Placental epithelial cell (primary cell): ENCODE data around the gene SLC39A2. TPM values are rescaled to one million over a fixed set of nuclear protein-coding genes. Genes with fewer than 3 reads are reported as not detected.

ENCODE experiments used
- small RNA-seq: library from RNA; depleted of rRNA; stranded (forward); fragments of <200 nt; gene quantifications from one replicate; pipeline ENCODE3, GENCODE V24; 2012
- total RNA-seq: library from RNA; depleted of rRNA; stranded (reverse); fragments of >200 nt; gene quantifications from 2 replicates; pipeline ENCODE4 v1.2.3, GENCODE V29; 2012

Gene SLC39A2
- total RNA-seq = 1.4 and 3.9 TPM in 2 replicates

GRCh38 chr14:20998674-20999366 lies at the start of gene SLC39A2:
TSS of gene SLC39A2 (plus strand) at chr14:20999293. CDS start at chr14:20999447, 154 bp downstream.

GRCh38 chr14:20954736-20955537 lies 44.2 kb upstream of the SLC39A2 start, which contains the start of gene RNASE2:
TSS of gene RNASE2 (plus strand) at chr14:20955487. CDS start at chr14:20955772, 285 bp downstream.

GRCh38 chr14:20989787-20990600 lies 9.1 kb upstream of the SLC39A2 start, which contains the start of gene METTL17:
TSS of gene METTL17 (plus strand) at chr14:20989980. CDS start at chr14:20990003, 23 bp downstream.

GRCh38 chr14:21024585-21025370 lies 25.7 kb downstream of the SLC39A2 start, which contains the start of gene NDRG2:
TSS of gene NDRG2 (minus strand) at chr14:21025061. CDS start at chr14:21023315, 1,746 bp downstream.

GRCh38 chr14:21029917-21030316 lies 30.8 kb downstream of the SLC39A2 start, which contains the start of gene TPPP2:
TSS of gene TPPP2 (plus strand) at chr14:21030217. CDS start at chr14:21030582, 365 bp downstream.

GRCh38 chr14:21034707-21035106 lies 35.6 kb downstream of the SLC39A2 start, which contains the start of gene RNASE13:
TSS of gene RNASE13 (minus strand) at chr14:21034807. CDS start at chr14:21034288, 519 bp downstream.

GRCh38 chr14:21041676-21042433 lies 42.8 kb downstream of the SLC39A2 start, which contains the start of gene RNASE7:
TSS of gene RNASE7 (plus strand) at chr14:21042362. CDS start at chr14:21042993, 631 bp downstream.

Small RNA genes lying within 50 kb of the gene (small RNA-seq; reads per million reads assigned to genes)
- gene RN7SL189P = not detected

Other genes with a start within 250 kb of the SLC39A2 start
- not detected in 2 replicates for gene EDDM3B, start 230.9 kb upstream of the SLC39A2 start, total RNA-seq
- gene RNASE6, start 218.0 kb upstream of the SLC39A2 start, total RNA-seq = not detected in 2 replicates
- 0.39 and 0.87 TPM in 2 replicates for gene RNASE1, start 196.4 kb upstream of the SLC39A2 start, total RNA-seq
- gene RNASE3, start 107.9 kb upstream of the SLC39A2 start, total RNA-seq = not detected in 2 replicates
- not detected in 2 replicates for gene RNASE2, start 43.8 kb upstream of the SLC39A2 start, total RNA-seq
- 65.2 and 66.5 TPM in 2 replicates for gene METTL17, start 9.3 kb upstream of the SLC39A2 start, total RNA-seq
- 8.5 and 98.9 TPM in 2 replicates for gene NDRG2, start 25.8 kb downstream of the SLC39A2 start, total RNA-seq
- gene TPPP2, start 30.9 kb downstream of the SLC39A2 start, total RNA-seq = not detected in 2 replicates
- not detected in 2 replicates for gene RNASE13, start 35.5 kb downstream of the SLC39A2 start, total RNA-seq
- not detected in 2 replicates for gene RNASE7, start 43.1 kb downstream of the SLC39A2 start, total RNA-seq
- not detected in 2 replicates for gene RNASE8, start 58.5 kb downstream of the SLC39A2 start, total RNA-seq
- gene ARHGEF40, start 71.0 kb downstream of the SLC39A2 start, total RNA-seq = 47.2 and 59.7 TPM in 2 replicates
- gene ZNF219, start 99.4 kb downstream of the SLC39A2 start, total RNA-seq = 4.8 and 8.6 TPM in 2 replicates
- 0.33 TPM in 1 of 2 replicates, not detected in the other for gene TMEM253, start 101.8 kb downstream of the SLC39A2 start, total RNA-seq
- gene OR5AU1, start 156.8 kb downstream of the SLC39A2 start, total RNA-seq = not detected in 2 replicates